Panc1 (cell line): ENCODE results near the gene PNLIPRP1. TPM values are rescaled to one million over a fixed set of nuclear protein-coding genes. Genes with fewer than 3 reads are reported as not detected.

Source experiments
- ATAC-seq: fragments of 200-7000 bp; cut with Tn5 transposase; 2 replicates; pipeline ENCODE4 v1.9.1; 2020; ENCODE audit warnings: mild to moderate bottlenecking, moderate library complexity
- BruUV-seq: library from RNA; stranded (reverse); fragments of 400-500 nt; replicated peaks from 2 replicates; lab custom pipeline; 2021; lab: Mats Ljungman, UMichigan
- CTCF ChIA-PET: fragments of 300-600 bp; sonication (Branson Sonifier 250); formaldehyde crosslinking; loops from one replicate; lab custom pipeline; 2022; ENCODE audit warnings: antibody characterized with exemption; lab: Charles Lee
- POLR2A ChIA-PET: fragments of 300-600 bp; sonication (Branson Sonifier 250); formaldehyde crosslinking; loops from one replicate; lab custom pipeline; 2022; ENCODE audit warnings: antibody characterized with exemption; lab: Charles Lee
- DNase-seq: peaks from one replicate; pipeline ENCODE4 v3.0.0-alpha.2; 2010; ENCODE audit warnings: low read depth, low spot score
- H3K27ac ChIP-seq: 2 replicates; pipeline ENCODE4 v1.5.1; 2011; ENCODE audit warnings: mild to moderate bottlenecking, low read length, inconsistent platforms
- H3K27me3 ChIP-seq: fragments of 200-500 bp; sonication (Bioruptor generic); 2 replicates; pipeline ENCODE4 v1.6.0; 2014; ENCODE audit warnings: low read length, inconsistent platforms; ENCODE audit not compliant: control insufficient read depth, insufficient read depth
- H3K36me3 ChIP-seq: fragments of 200-500 bp; sonication (Bioruptor generic); 2 replicates; pipeline ENCODE4 v1.5.1; 2014; ENCODE audit warnings: inconsistent platforms, mild to moderate bottlenecking, low read length, moderate library complexity; ENCODE audit not compliant: control insufficient read depth, insufficient read depth
- H3K4me1 ChIP-seq: 2 replicates; pipeline ENCODE4 v1.5.1; 2011; ENCODE audit warnings: inconsistent platforms, mild to moderate bottlenecking, low read length, moderate library complexity; ENCODE audit not compliant: control insufficient read depth, insufficient read depth
- H3K4me3 ChIP-seq, 2 experiments: 2 replicates each; pipeline ENCODE4 v1.5.1; 2011 to 2012; ENCODE audit warnings: low read depth in 2 of 2, low read length in 2 of 2, mild to moderate bottlenecking in 2 of 2, inconsistent platforms in 1 of 2, moderate library complexity in 1 of 2
- H3K9me3 ChIP-seq: fragments of 200-500 bp; sonication (Bioruptor generic); 2 replicates; pipeline ENCODE4 v1.5.1; 2014; ENCODE audit warnings: low read depth, mild to moderate bottlenecking, inconsistent platforms, low read length, moderate library complexity; ENCODE audit not compliant: control insufficient read depth, insufficient read depth
- POLR2AphosphoS5 ChIP-seq: IDR thresholded peaks from 2 replicates; pipeline ENCODE4 v1.6.1; 2012; ENCODE audit warnings: mild to moderate bottlenecking, low read depth, low read length, moderate library complexity
- REST ChIP-seq, 2 experiments: IDR thresholded peaks; 2 replicates each; pipeline ENCODE4 v1.6.1; 2011 to 2012; ENCODE audit warnings: low read depth in 2 of 2, control low read depth in 1 of 2, low read length in 1 of 2, mild to moderate bottlenecking in 1 of 2, moderate library complexity in 1 of 2; ENCODE audit not compliant: insufficient read depth in 1 of 2
- SIN3A ChIP-seq: IDR thresholded peaks from 2 replicates; pipeline ENCODE4 v1.6.1; 2012; ENCODE audit warnings: low read depth, mild to moderate bottlenecking, low read length, moderate library complexity, borderline replicate concordance; ENCODE audit not compliant: insufficient read depth
- TCF7L2 ChIP-seq: IDR thresholded peaks from 2 replicates; pipeline ENCODE4 v1.6.1; 2011; ENCODE audit warnings: mild to moderate bottlenecking, low read depth, low read length, inconsistent platforms
- in situ Hi-C: cut with HindIII; loops from 2 replicates; pipeline ENCODE4 v1.10.0; 2016; ENCODE audit warnings: low sequenced_read_pairs, low pct_unique_long_range_greater_than_20kb
- intact Hi-C: fragments of 100-400 bp; cut with micrococcal nuclease; formaldehyde crosslinking; loops from one replicate; pipeline ENCODE4 v1.10.0; 2022; ENCODE audit not compliant: unreplicated experiment
- total RNA-seq: library from RNA; stranded (reverse); gene quantifications from one replicate; pipeline ENCODE4 v1.2.1, GENCODE V29; 2021; ENCODE audit not compliant: unreplicated experiment
- TF ChIP-seq, protein P1 (sequence below): fragments of 450-650 bp; IDR thresholded peaks from 2 replicates; pipeline ENCODE4 v1.5.1; 2017; ENCODE audit warnings: mild to moderate bottlenecking

PNLIPRP1 gene
- total RNA-seq, 1 experiment from 2014 or later = 0.95 TPM

- H3K27ac ChIP-seq = no peak overlapping the region
- no peak for TF ChIP-seq TCF7L2
- TF ChIP-seq POLR2AphosphoS5 = no peak
- no peak for TF ChIP-seq REST (IDR thresholded peaks at IDR 0.05; ENCODE audit: insufficient read depth in 1 of 2, low read depth in 2 of 2, low read length in 1 of 2)
- no peak for TF ChIP-seq SIN3A
- TF ChIP-seq, protein P1, sequence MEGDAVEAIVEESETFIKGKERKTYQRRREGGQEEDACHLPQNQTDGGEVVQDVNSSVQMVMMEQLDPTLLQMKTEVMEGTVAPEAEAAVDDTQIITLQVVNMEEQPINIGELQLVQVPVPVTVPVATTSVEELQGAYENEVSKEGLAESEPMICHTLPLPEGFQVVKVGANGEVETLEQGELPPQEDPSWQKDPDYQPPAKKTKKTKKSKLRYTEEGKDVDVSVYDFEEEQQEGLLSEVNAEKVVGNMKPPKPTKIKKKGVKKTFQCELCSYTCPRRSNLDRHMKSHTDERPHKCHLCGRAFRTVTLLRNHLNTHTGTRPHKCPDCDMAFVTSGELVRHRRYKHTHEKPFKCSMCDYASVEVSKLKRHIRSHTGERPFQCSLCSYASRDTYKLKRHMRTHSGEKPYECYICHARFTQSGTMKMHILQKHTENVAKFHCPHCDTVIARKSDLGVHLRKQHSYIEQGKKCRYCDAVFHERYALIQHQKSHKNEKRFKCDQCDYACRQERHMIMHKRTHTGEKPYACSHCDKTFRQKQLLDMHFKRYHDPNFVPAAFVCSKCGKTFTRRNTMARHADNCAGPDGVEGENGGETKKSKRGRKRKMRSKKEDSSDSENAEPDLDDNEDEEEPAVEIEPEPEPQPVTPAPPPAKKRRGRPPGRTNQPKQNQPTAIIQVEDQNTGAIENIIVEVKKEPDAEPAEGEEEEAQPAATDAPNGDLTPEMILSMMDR = no peak
- in situ Hi-C loops (no loop called here), intact Hi-C loops (no loop called here)
- POLR2A ChIA-PET = no interaction called here
- no peaks in the 10 kb centered on the region for H3K9me3 ChIP-seq
- no peaks in the 10 kb centered on the region for H3K36me3 ChIP-seq
- ATAC-seq (no peak), DNase-seq (no peak)
- CTCF ChIA-PET = interaction anchor here (0.6 kb wide), 2 partner anchors 13 to 56 kb away, joined by 4 to 8 read pairs; no protein-coding TSS in a partner anchor
- H3K4me1 ChIP-seq = no peaks in the 10 kb centered on the region
- H3K27me3 ChIP-seq = peaks cover 7% of the 10 kb centered on the region
- no peak overlapping the region for H3K4me3 ChIP-seq
- no TSS peak for BruUV-seq
Measured at GRCh38 chr10:116629340-116629739, 38.6 kb downstream of the PNLIPRP1 start.

- H3K4me1 ChIP-seq = no peaks in the 10 kb centered on the region
- no peak for ATAC-seq
- in situ Hi-C loops (no loop called here), intact Hi-C loops (no loop called here)
- no TSS peak for BruUV-seq
- H3K9me3 ChIP-seq = no peaks in the 10 kb centered on the region
- H3K27ac ChIP-seq = no peak overlapping the region
- ChIA-PET POLR2A (no interaction called here), CTCF (no interaction called here)
- TF ChIP-seq REST (IDR thresholded peaks at IDR 0.05; ENCODE audit: insufficient read depth in 1 of 2, low read depth in 2 of 2, low read length in 1 of 2) = no peak
- TF ChIP-seq, protein P1 = no peak
- TF ChIP-seq TCF7L2 = no peak
- TF ChIP-seq POLR2AphosphoS5 = no peak
- TF ChIP-seq SIN3A = no peak
- H3K27me3 ChIP-seq = peaks cover 7% of the 10 kb centered on the region
- H3K36me3 ChIP-seq = no peaks in the 10 kb centered on the region
- DNase-seq = no peak
- no peak overlapping the region for H3K4me3 ChIP-seq
Measured at GRCh38 chr10:116630020-116630419, 39.3 kb downstream of the PNLIPRP1 start.
